Muscle of leg (tissue), 11 donors: ENCODE data around the gene SHC2. TPM values are rescaled to one million over a fixed set of nuclear protein-coding genes. Genes with fewer than 3 reads are reported as not detected.
"Not testable (repeated sequence)": the region's sequence is repeated elsewhere in the genome, so short reads cannot be mapped to it uniquely, and the experiment has no call there.

ENCODE experiments used
- DNase-seq: peaks from one replicate; pipeline ENCODE4 v3.0.0; 2013
- H3K27ac ChIP-seq: one replicate; pipeline ENCODE4 v1.5.1; 2013; ENCODE audit warnings: mild to moderate bottlenecking, low read length, control low read depth
- H3K27me3 ChIP-seq: one replicate; pipeline ENCODE4 v1.6.1; 2013; ENCODE audit warnings: low read length; ENCODE audit not compliant: control insufficient read depth, insufficient read depth
- H3K36me3 ChIP-seq: one replicate; pipeline ENCODE4 v1.6.1; 2013; ENCODE audit warnings: low read length; ENCODE audit not compliant: control insufficient read depth, insufficient read depth
- H3K4me1 ChIP-seq: one replicate; pipeline ENCODE4 v1.6.1; 2013; ENCODE audit warnings: low read length; ENCODE audit not compliant: control insufficient read depth, insufficient read depth
- H3K4me3 ChIP-seq: one replicate; pipeline ENCODE4 v1.5.1; 2013; ENCODE audit warnings: low read length, control low read depth
- H3K9me3 ChIP-seq: replicated peaks from 2 replicates; pipeline ENCODE4 v1.6.1; 2013; ENCODE audit warnings: low read depth, low read length; ENCODE audit not compliant: control insufficient read depth
- WGBS: methylation state at CpG from one replicate; pipeline ENCODE4 v1.1.5; 2013; ENCODE audit warnings: missing lambda C conversion rate; ENCODE audit not compliant: insufficient coverage; 5-methylcytosine and 5-hydroxymethylcytosine counted together
- polyA plus RNA-seq, 8 donors: library from polyadenylated mRNA; unstranded; fragments of 120-200 nt; gene quantifications; one replicate each; pipeline versions ENCODE4 v1.2.1 to v1.2.3, GENCODE V29; 2013; ENCODE audit warnings: inconsistent platforms in 1 of 8, low replicate concordance in 1 of 8; ENCODE audit not compliant: insufficient read length in 8 of 8, insufficient read depth in 1 of 8
- total RNA-seq: library from RNA; stranded (reverse); fragments of 120-200 nt; gene quantifications from one replicate; pipeline ENCODE4 v1.2.4, GENCODE V29; 2013

SHC2 gene
- total and polyA plus RNA-seq, 9 donors = 13.9 to 46.6 (median 31.5) TPM

DNA sequence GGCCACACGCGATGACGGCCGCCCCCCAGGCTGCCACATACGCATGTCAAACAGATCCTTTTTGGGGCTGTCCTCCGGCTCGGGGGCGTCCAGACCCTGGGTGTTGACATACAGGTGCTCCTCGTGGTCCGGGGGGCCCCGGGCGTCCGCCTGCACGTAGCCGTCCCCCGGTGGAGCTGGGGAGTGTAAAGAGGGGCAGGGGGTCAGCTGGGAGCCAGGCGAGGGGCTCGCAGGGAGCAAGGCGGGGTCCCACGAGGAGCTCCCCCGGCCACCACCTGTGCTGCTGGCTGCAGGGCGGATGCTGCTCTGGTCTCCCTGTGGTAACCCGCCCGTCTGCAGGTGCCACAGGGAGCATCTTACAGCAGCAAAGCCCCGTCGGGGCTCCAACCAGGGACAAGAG is 35.8 kb downstream of the SHC2 start:
- Histone ChIP-seq H3K4me3 (no peak overlapping the region), H3K4me1 (peaks cover 12% of the 10 kb centered on the region), H3K27me3 (no peaks in the 10 kb centered on the region), H3K36me3 (peaks cover 26% of the 10 kb centered on the region), H3K27ac (no peak overlapping the region), H3K9me3 (no peaks in the 10 kb centered on the region)
- DNase-seq = no peak
- WGBS = 90% methylated on average over 24 of the region's 26 CpGs

DNA sequence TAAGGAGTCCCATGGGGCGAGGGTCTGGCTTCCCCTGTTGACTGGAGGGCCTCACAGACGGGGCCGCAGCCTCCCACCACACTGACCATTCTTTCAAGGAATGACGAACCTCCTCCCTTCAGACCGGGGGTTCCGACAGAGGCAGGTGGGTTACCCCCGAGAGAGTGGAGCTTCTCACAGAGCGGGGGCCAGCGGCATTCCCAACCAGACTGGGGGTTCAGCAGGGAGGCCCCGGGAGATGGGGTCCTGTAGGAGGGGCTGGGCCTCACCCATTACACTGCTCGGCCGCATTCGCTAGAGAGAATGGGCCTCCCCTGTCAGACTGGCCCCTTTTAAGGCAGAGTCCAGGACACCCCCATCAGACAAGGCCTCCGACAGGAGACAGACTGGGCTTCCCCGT is 36.3 kb downstream of the SHC2 start:
- 84% methylated on average over 12 of the region's 15 CpGs for WGBS
- H3K4me3 ChIP-seq = no peak overlapping the region
- no peak overlapping the region for H3K27ac ChIP-seq
- no peaks in the 10 kb centered on the region for H3K9me3 ChIP-seq
- DNase-seq = no peak
- H3K36me3 ChIP-seq = peaks cover 20% of the 10 kb centered on the region
- peaks cover 15% of the 10 kb centered on the region for H3K4me1 ChIP-seq
- H3K27me3 ChIP-seq = no peaks in the 10 kb centered on the region

GRCh38 chr19:423691-424466 is 37.0 kb downstream of the SHC2 start:
- H3K4me3 ChIP-seq = no peak overlapping the region
- H3K27me3 ChIP-seq = no peaks in the 10 kb centered on the region
- no peaks in the 10 kb centered on the region for H3K9me3 ChIP-seq
- peaks cover 20% of the 10 kb centered on the region for H3K4me1 ChIP-seq
- H3K36me3 ChIP-seq = peaks cover 20% of the 10 kb centered on the region
- 78% methylated on average over 21 of the region's 25 CpGs for WGBS
- no peak overlapping the region for H3K27ac ChIP-seq
- no peak for DNase-seq

DNA sequence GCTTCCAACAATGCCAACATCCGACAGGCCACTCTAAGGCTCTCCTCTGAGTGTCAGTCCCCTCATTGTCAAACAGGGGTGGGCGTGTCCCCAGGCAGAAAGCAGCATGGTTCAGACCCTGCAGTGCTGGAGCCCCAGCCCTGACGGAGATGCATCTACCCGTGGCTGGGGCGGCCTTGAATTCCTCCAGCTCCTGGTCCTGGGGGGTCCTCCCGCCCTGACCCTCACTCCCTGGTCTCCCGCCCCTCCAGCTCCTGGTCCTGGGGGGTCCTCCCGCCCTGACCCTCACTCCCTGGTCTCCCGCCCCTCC is 38.0 kb downstream of the SHC2 start:
- not testable (repeated sequence) for H3K4me3 ChIP-seq, DNase-seq, H3K9me3 ChIP-seq, H3K27ac ChIP-seq, H3K27me3 ChIP-seq
- WGBS = 81% methylated on average over 6 of the region's 9 CpGs
- peaks cover 13% of the 10 kb centered on the region for H3K36me3 ChIP-seq
- peaks cover 17% of the 10 kb centered on the region for H3K4me1 ChIP-seq

DNA sequence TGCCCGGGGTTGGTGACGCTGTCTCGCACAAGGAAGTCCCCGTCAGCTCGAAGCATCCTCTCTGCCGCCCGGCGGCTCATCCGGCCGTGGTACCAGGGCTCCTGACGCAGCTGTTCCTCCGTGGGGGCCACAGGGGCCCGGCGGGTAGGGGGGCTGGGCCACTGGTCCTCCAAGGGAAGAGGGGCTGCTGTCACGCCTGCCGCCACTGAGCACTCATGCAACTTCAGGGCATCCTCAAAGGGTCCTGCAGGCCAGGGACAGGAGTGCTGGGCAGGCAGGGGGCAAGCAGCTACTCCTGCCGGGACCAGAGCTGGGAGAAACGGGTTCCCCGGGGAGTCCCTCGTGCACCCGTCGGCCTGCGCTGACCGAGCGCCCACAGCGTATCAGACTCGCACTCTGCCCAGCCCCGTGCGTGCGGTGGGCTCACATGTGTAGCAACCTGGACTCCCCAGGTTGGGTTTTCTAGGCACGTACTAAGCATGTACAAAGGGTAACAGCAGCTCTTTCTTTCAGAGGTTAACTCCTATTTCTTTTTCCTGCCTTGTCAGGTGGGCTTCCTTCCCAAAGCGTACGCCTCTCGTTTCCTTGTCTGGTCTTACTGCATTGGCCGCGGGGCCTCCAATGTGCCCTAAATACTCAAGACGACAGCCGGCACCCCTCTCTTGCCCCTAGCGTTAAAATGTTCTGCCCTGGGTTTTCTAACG is 38.5 kb downstream of the SHC2 start:
- 88% methylated on average over 40 of the region's 40 CpGs for WGBS
- Histone ChIP-seq H3K27ac (no peak overlapping the region), H3K4me1 (peaks cover 18% of the 10 kb centered on the region), H3K4me3 (no peak overlapping the region), H3K9me3 (no peaks in the 10 kb centered on the region), H3K36me3 (peaks cover 12% of the 10 kb centered on the region), H3K27me3 (no peaks in the 10 kb centered on the region)
- DNase-seq = no peak

DNA sequence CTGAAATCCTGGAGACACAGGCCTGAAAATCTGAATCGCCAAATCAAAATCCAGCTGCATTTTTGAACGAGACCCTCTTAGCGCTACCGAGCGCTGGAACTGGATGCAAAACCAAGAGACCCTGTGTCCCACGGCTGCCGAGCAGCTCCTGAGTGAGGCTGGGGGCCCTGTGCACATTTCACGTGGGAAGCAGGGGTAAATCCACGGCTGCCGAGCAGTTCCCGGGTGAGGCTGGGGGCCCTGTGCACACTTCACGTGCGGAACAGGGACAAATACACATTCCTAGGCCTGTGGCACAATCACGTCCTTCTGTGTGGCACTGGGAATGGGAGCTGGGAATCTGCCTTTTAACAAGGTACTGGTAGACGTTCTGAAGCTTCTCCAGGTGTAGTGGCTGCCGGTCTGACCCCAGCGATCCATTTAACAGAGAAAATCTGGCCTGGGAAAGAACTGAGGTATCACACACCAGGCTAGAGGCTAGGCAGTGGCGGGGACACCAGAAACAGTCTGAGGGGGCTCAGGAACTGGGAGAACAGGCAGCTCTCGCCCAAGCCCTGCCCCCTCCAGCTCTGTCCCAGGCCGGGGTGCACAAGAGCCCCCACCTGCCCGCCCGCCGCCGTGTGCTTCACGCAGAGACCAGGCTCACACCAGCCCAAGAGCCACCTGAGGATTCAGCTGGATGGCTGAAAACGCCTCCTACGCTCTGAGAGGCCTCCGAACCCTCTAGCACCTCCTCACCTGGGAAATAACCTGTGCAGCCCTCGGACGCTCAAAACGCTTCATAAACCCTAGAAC is 40.9 kb downstream of the SHC2 start:
- H3K9me3 ChIP-seq = no peaks in the 10 kb centered on the region
- H3K27ac ChIP-seq = no peak overlapping the region
- peaks cover 12% of the 10 kb centered on the region for H3K4me1 ChIP-seq
- H3K27me3 ChIP-seq = no peaks in the 10 kb centered on the region
- peaks cover 13% of the 10 kb centered on the region for H3K36me3 ChIP-seq
- DNase-seq = no peak
- no peak overlapping the region for H3K4me3 ChIP-seq
- WGBS = 64% methylated on average over 25 of the region's 31 CpGs

- Histone ChIP-seq H3K27me3 (no peaks in the 10 kb centered on the region), H3K4me1 (peaks cover 12% of the 10 kb centered on the region), H3K4me3 (no peak overlapping the region), H3K36me3 (peaks cover 7% of the 10 kb centered on the region), H3K9me3 (no peaks in the 10 kb centered on the region), H3K27ac (no peak overlapping the region)
- no peak for DNase-seq
- 66% methylated on average over 51 of the region's 51 CpGs for WGBS
Measured at GRCh38 chr19:418761-419671, 41.8 kb downstream of the SHC2 start.

DNA sequence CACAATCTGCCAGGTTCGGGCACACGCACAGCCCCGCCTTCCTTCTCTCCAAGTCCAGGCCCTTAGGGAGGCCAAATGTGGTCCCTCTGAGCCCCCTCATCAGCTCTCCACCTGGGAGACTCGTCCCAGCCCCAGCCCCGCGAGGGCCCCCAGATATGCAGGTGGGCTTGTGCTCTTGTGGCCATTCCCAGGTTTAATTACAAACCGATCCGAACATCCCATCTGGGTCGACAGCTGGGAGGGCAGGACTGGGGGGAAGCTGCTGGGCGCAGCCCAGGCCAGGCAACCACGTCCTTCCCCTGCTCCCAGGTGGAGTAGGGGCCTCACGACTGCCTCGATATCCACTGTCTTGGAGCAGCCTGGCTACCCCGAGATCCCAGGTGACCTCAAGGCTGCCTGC is 44.4 kb downstream of the SHC2 start:
- Histone ChIP-seq H3K27me3 (peaks cover 6% of the 10 kb centered on the region), H3K4me1 (peaks cover 17% of the 10 kb centered on the region), H3K4me3 (no peak overlapping the region), H3K27ac (no peak overlapping the region), H3K36me3 (peaks cover 3% of the 10 kb centered on the region), H3K9me3 (no peaks in the 10 kb centered on the region)
- 81% methylated on average over 11 of the region's 14 CpGs for WGBS
- no peak for DNase-seq

- Histone ChIP-seq H3K27ac (no peak overlapping the region), H3K9me3 (peaks cover 6% of the 10 kb centered on the region), H3K4me1 (peaks cover 17% of the 10 kb centered on the region), H3K4me3 (no peak overlapping the region), H3K27me3 (peaks cover 11% of the 10 kb centered on the region), H3K36me3 (peaks cover 3% of the 10 kb centered on the region)
- no CpG with 5 or more reads among the region's 1 CpG for whole genome bisulfite sequencing
- no peak for DNase-seq
Measured at GRCh38 chr19:415292-415691, 45.5 kb downstream of the SHC2 start.
